C4-2B (cell line): ENCODE measurements around the gene TMEM150A.

Experiments used
- ZFX ChIP-seq: fragments of 450-650 bp; IDR thresholded peaks from 2 replicates; pipeline ENCODE4 v1.6.1; 2017
- TF ChIP-seq, protein P1 (sequence below): fragments of 450-650 bp; conservative IDR thresholded peaks from 2 replicates; pipeline ENCODE4 v1.5.1; 2017; ENCODE audit warnings: mild to moderate bottlenecking

DNA sequence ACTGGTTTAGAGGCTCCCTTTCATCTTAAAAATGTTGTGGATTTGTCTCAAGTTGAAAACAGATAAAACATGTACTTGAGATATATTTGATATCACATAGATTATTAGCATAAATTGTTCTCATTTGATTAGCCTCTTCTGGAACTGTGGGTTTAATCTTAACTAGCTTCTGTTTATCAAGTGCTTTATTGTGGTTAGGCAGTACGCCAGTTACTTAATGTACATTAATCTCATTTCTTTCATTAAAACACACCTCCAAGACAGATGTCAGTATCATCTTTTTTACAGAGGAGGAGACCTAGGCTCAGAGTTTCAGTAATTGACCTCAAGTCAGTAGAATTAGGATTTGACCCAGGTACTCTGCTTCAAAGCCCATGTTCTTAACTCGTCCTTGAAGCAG lies 43.7 kb upstream of the TMEM150A start:
- TF ChIP-seq, protein P1, sequence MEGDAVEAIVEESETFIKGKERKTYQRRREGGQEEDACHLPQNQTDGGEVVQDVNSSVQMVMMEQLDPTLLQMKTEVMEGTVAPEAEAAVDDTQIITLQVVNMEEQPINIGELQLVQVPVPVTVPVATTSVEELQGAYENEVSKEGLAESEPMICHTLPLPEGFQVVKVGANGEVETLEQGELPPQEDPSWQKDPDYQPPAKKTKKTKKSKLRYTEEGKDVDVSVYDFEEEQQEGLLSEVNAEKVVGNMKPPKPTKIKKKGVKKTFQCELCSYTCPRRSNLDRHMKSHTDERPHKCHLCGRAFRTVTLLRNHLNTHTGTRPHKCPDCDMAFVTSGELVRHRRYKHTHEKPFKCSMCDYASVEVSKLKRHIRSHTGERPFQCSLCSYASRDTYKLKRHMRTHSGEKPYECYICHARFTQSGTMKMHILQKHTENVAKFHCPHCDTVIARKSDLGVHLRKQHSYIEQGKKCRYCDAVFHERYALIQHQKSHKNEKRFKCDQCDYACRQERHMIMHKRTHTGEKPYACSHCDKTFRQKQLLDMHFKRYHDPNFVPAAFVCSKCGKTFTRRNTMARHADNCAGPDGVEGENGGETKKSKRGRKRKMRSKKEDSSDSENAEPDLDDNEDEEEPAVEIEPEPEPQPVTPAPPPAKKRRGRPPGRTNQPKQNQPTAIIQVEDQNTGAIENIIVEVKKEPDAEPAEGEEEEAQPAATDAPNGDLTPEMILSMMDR: no peak
- no peak for TF ChIP-seq ZFX
